Endothelial cell (in vitro differentiated cells): Measurements from ENCODE around the gene KDM2A. TPM values are rescaled to one million over a fixed set of nuclear protein-coding genes. Genes with fewer than 3 reads are reported as not detected.

Source experiments
- DNase-seq: peaks from one replicate; pipeline ENCODE4 v3.0.0; 2021; ENCODE audit warnings: low spot score
- H3K27ac Mint-ChIP-seq: one replicate; pipeline ENCODE4 v1.8.0; 2021; ENCODE audit warnings: mixed read lengths, inconsistent platforms; ENCODE audit not compliant: unreplicated experiment
- H3K27me3 Mint-ChIP-seq: one replicate; pipeline ENCODE4 v1.8.0; 2021; ENCODE audit warnings: mild to moderate bottlenecking, moderate library complexity, mixed read lengths, inconsistent platforms; ENCODE audit not compliant: unreplicated experiment
- H3K36me3 Mint-ChIP-seq: one replicate; pipeline ENCODE4 v1.8.0; 2021; ENCODE audit warnings: mild to moderate bottlenecking, low read depth, mixed read lengths, inconsistent platforms; ENCODE audit not compliant: unreplicated experiment
- H3K4me1 Mint-ChIP-seq: one replicate; pipeline ENCODE4 v1.8.0; 2021; ENCODE audit warnings: mild to moderate bottlenecking, mixed read lengths, inconsistent platforms; ENCODE audit not compliant: unreplicated experiment
- H3K4me3 Mint-ChIP-seq: one replicate; pipeline ENCODE4 v1.8.0; 2021; ENCODE audit warnings: mild to moderate bottlenecking, mixed read lengths, inconsistent platforms; ENCODE audit not compliant: unreplicated experiment
- H3K9me3 Mint-ChIP-seq: one replicate; pipeline ENCODE4 v1.8.0; 2021; ENCODE audit warnings: mixed read lengths, inconsistent platforms; ENCODE audit not compliant: unreplicated experiment
- CTCF ChIP-seq: fragments of 200-600 bp; sonication (generic); IDR thresholded peaks from one replicate; pipeline ENCODE4 v1.5.0; 2021; ENCODE audit warnings: antibody characterized with exemption; ENCODE audit not compliant: unreplicated experiment
- total RNA-seq: library from RNA; stranded (reverse); fragmentation: NEBNext Ultra II Directional; extraction: Animal tissue kit (Norgen Biotek cat#: 25700); gene quantifications from one replicate; pipeline ENCODE4 v1.2.1, GENCODE V29; 2021; ENCODE audit not compliant: unreplicated experiment

Gene KDM2A
- total RNA-seq, 1 donor from 2014 or later, result 76.9 TPM

GRCh38 chr11:67079065-67079705 lies 39.9 kb upstream of the KDM2A start:
- no peaks in the 10 kb centered on the region for H3K36me3 Mint-ChIP-seq
- DNase-seq, result no peak
- H3K4me1 Mint-ChIP-seq, result no peaks in the 10 kb centered on the region
- no peak overlapping the region for H3K4me3 Mint-ChIP-seq
- TF ChIP-seq CTCF, result no peak
- H3K27ac Mint-ChIP-seq, result no peak overlapping the region
- peaks cover 7% of the 10 kb centered on the region for H3K27me3 Mint-ChIP-seq
- H3K9me3 Mint-ChIP-seq, result no peaks in the 10 kb centered on the region

GRCh38 chr11:67082071-67082791 lies 36.8 kb upstream of the KDM2A start:
- Mint-ChIP-seq H3K4me1 (no peaks in the 10 kb centered on the region), H3K27me3 (peaks cover 7% of the 10 kb centered on the region), H3K9me3 (no peaks in the 10 kb centered on the region), H3K36me3 (no peaks in the 10 kb centered on the region), H3K27ac (no peak overlapping the region), H3K4me3 (no peak overlapping the region)
- no peak for TF ChIP-seq CTCF
- no peak for DNase-seq

- Mint-ChIP-seq H3K36me3 (no peaks in the 10 kb centered on the region), H3K9me3 (no peaks in the 10 kb centered on the region), H3K27me3 (peaks cover 5% of the 10 kb centered on the region), H3K27ac (no peak overlapping the region), H3K4me1 (no peaks in the 10 kb centered on the region), H3K4me3 (no peak overlapping the region)
- DNase-seq, result no peak
- no peak for TF ChIP-seq CTCF
Measured at GRCh38 chr11:67083786-67084366, 35.2 kb upstream of the KDM2A start.

- no peak overlapping the region for H3K27ac Mint-ChIP-seq
- no peak for TF ChIP-seq CTCF
- no peak for DNase-seq
- H3K4me1 Mint-ChIP-seq, result no peaks in the 10 kb centered on the region
- H3K9me3 Mint-ChIP-seq, result no peaks in the 10 kb centered on the region
- no peaks in the 10 kb centered on the region for H3K36me3 Mint-ChIP-seq
- H3K4me3 Mint-ChIP-seq, result no peak overlapping the region
- H3K27me3 Mint-ChIP-seq, result peaks cover 3% of the 10 kb centered on the region
Measured at GRCh38 chr11:67085617-67086016, 33.4 kb upstream of the KDM2A start.

GRCh38 chr11:67090717-67091116 lies 28.3 kb upstream of the KDM2A start:
- H3K4me1 Mint-ChIP-seq, result no peaks in the 10 kb centered on the region
- TF ChIP-seq CTCF, result no peak
- no peak overlapping the region for H3K4me3 Mint-ChIP-seq
- no peak overlapping the region for H3K27ac Mint-ChIP-seq
- no peaks in the 10 kb centered on the region for H3K36me3 Mint-ChIP-seq
- no peak for DNase-seq
- peaks cover 6% of the 10 kb centered on the region for H3K27me3 Mint-ChIP-seq
- H3K9me3 Mint-ChIP-seq, result no peaks in the 10 kb centered on the region
